WERI-Rb-1 (cell line): ENCODE measurements around the gene WNT5A.

ENCODE experiments used
- DNase-seq: peaks from one replicate; pipeline ENCODE4 v3.0.0-alpha.2; 2020
- H3K27ac ChIP-seq: fragments of 250-450 bp; sonication (Bioruptor Pico); 2 replicates; pipeline ENCODE4 v1.5.1; 2020; ENCODE audit warnings: mild to moderate bottlenecking, moderate library complexity
- H3K27me3 ChIP-seq: fragments of 250-450 bp; sonication (Bioruptor Pico); 2 replicates; pipeline ENCODE4 v1.5.1; 2021; ENCODE audit warnings: mild to moderate bottlenecking, low read depth, moderate library complexity; ENCODE audit not compliant: insufficient read depth, severe bottlenecking
- H3K36me3 ChIP-seq: fragments of 250-450 bp; sonication (Bioruptor Pico); 2 replicates; pipeline ENCODE4 v1.5.1; 2020; ENCODE audit warnings: mild to moderate bottlenecking, moderate library complexity
- H3K4me3 ChIP-seq: 2 replicates; pipeline ENCODE4 v1.5.1; 2011; ENCODE audit warnings: low read depth, mild to moderate bottlenecking, control low read depth, low read length
- H3K9me3 ChIP-seq: fragments of 250-450 bp; sonication (Bioruptor Pico); 2 replicates; pipeline ENCODE4 v1.5.1; 2021; ENCODE audit warnings: mild to moderate bottlenecking, moderate library complexity; ENCODE audit not compliant: severe bottlenecking
- TF ChIP-seq, protein P1 (sequence below): IDR thresholded peaks from 2 replicates; pipeline ENCODE4 v1.5.1; 2011; ENCODE audit warnings: low read depth, mild to moderate bottlenecking, control low read depth, inconsistent platforms, low read length

Gene WNT5A

DNA sequence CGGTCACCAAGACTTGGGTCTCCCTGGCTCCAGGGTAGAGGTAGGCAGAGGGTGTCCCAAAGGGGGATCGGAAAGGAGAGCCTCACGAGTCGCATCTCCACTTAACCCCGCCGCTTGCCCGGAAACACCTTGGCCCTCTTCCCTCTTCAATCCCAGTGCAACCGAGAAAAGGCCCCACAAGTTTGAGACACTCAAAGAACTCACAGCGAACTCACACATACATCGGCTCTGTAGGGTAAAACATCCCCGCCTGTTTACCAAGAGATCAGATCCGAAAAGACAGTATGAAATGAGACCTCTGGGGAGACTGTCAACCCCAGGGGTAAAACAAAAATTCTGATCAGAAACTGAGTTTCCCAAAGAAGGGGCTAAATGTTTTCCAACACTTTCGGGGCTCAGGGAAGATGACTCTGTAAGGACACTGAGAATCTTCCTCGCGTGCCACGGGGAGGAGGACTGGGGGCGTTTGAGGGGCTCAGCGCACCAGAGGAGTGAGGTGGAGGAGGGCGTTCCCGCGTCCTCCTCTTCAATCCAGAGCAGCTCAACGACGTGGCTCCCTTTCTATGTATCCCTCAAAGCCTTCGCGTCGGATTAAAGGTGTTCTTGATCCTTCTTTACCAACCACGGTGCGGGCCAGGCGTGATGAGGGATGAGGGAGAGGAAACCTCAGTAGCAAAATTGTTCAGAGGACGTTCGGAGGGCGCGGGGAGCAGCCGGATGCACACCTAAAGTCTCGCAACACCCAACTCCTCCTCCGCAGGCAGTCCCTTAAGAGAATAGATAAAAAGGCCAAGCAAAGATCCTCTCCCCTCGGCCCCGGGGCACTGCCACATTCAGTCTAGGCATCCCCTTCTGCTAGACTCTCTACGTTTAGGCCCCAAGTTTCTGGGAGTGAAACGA is 3.7 kb downstream of the WNT5A start:
- Histone ChIP-seq H3K36me3 (no peaks in the 10 kb centered on the region), H3K27ac (no peak overlapping the region), H3K27me3 (peaks cover 60% of the 10 kb centered on the region), H3K4me3 (peak overlapping the region; percentile 46), H3K9me3 (no peaks in the 10 kb centered on the region)
- DNase-seq: peak; percentile 36
- TF ChIP-seq, protein P1, sequence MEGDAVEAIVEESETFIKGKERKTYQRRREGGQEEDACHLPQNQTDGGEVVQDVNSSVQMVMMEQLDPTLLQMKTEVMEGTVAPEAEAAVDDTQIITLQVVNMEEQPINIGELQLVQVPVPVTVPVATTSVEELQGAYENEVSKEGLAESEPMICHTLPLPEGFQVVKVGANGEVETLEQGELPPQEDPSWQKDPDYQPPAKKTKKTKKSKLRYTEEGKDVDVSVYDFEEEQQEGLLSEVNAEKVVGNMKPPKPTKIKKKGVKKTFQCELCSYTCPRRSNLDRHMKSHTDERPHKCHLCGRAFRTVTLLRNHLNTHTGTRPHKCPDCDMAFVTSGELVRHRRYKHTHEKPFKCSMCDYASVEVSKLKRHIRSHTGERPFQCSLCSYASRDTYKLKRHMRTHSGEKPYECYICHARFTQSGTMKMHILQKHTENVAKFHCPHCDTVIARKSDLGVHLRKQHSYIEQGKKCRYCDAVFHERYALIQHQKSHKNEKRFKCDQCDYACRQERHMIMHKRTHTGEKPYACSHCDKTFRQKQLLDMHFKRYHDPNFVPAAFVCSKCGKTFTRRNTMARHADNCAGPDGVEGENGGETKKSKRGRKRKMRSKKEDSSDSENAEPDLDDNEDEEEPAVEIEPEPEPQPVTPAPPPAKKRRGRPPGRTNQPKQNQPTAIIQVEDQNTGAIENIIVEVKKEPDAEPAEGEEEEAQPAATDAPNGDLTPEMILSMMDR: no peak

DNA sequence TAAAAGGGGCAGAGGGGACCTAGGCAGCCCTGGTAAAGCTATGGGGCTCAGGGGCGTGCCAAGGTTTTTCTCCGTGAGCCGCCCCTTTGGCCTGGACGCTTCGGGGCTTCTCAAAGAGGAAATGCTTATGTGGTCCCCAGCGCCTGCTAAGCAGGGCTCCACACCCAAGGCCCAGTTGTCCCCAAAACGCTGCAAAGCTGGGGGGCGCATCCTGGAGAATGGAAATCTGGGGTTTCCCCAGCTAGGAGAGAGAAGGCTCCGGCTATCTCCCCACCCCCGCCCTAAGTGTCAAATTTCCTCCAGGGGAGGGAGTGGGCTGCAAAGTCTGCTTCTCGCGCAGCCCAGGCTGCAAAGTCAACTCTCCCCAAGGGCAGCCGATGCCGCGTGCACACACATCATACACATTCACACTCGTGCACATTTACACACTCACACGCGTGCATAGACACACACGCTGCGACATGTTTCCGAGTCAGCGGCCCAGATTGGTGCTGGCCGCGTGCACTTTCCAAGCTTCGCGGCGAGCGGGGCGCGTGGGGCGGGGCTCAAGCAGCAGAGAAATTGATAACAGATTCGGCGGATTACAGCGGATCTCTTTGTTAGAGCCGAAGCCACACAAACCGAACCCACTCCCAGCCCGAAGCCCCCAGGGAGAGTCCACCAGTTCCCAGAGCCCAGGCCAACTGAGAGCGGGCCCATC is 4.5 kb downstream of the WNT5A start:
- no peak overlapping the region for H3K27ac ChIP-seq
- H3K36me3 ChIP-seq: no peaks in the 10 kb centered on the region
- TF ChIP-seq, protein P1: no peak
- H3K27me3 ChIP-seq: peaks cover 60% of the 10 kb centered on the region
- no peaks in the 10 kb centered on the region for H3K9me3 ChIP-seq
- DNase-seq: peak; percentile 19
- peak overlapping the region; percentile 46 for H3K4me3 ChIP-seq

DNA sequence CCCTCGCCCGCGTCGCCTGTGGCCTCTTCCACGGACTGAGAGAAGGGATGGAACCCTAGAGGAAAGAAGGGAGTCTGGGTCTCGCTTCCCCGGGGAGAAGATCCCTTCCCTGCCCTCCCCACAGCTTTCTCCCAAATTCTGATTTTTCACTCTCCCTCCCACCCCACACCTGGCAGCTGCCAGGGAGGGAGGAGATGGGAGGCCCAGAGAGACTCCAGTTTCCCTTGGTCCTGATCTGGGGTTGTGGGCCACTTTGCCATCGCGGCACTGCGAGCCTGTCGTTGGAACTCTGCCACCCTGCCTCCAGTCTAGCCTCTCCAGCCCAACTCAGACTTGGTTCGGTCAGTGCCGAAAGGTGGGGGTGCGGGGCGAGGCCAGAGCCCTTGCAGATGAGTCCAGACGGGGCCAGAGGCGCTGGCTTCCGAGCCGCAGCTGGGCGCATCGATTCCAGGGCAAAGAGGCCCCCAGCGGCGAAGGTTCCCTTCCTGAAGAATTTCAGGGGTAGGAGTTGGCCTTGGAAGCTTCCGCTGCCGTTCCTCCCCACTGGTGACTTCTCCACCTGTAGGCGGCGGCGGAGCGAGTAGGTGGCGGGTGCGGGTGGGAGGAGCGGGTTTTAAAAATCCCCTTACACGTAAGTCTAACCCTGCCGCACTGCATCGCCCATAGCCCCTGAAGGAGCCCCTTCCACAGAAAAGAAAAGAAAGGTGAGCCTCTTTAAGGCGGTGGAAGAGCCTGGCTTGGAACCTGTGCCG is 5.2 kb downstream of the WNT5A start:
- Histone ChIP-seq H3K27ac (no peak overlapping the region), H3K9me3 (no peaks in the 10 kb centered on the region), H3K36me3 (no peaks in the 10 kb centered on the region), H3K4me3 (peak overlapping the region; percentile 46), H3K27me3 (peaks cover 60% of the 10 kb centered on the region)
- TF ChIP-seq, protein P1: no peak
- peak; percentile 32 for DNase-seq

DNA sequence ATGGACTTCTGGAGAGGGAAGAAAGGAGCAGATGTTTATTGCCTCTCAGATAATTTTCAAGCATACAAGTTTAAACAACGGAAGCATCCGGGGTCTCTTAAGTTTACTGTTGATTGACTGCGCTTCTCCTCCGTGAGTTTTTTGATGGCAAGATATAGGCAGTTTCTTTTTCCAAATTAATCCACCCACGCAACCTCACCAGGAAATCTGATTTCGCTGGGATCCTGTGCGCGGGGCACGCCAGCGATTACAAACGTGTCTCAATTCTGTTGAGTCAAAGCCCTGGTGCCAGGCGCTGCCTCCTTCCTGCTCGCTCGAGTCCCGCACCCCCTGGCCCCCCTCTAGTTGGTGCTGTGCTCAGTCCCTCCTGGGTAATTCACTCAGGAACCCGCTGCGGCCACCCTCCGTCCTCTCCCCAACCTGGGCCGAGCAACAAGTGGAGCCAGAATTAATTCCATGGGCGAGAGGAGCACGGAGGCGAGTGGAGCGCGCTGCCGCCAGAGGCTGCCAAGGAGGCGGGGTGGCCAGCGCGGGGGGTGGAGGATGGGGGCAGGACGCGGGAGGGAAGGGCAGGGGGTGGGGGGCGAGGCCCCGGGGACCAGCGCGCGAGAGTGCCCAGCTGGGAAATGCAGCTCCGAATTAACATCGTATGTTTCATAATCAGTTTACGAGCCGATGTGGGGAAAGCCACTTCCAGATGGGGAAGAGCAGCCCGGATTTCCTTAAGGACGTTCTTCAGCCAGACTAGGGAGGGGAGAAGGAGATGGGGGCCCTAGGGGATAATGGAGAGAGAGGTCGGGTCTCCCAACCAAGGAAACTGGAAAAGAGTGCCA is 6.0 kb downstream of the WNT5A start:
- peak overlapping the region; percentile 46 for H3K4me3 ChIP-seq
- no peak overlapping the region for H3K27ac ChIP-seq
- no peaks in the 10 kb centered on the region for H3K9me3 ChIP-seq
- peaks cover 54% of the 10 kb centered on the region for H3K27me3 ChIP-seq
- no peaks in the 10 kb centered on the region for H3K36me3 ChIP-seq
- DNase-seq: peak; percentile 26
- TF ChIP-seq, protein P1: no peak
